Thoracic aorta (tissue), 2 donors: Measurements from ENCODE around the gene ULBP3. TPM values are rescaled to one million over a fixed set of nuclear protein-coding genes. Genes with fewer than 3 reads are reported as not detected.

Experiments
- ATAC-seq: fragments of 150-250 bp; one replicate; pipeline ENCODE4 v1.8.0; 2017; ENCODE audit warnings: low read depth; ENCODE audit not compliant: insufficient number of reproducible peaks, low FRiP score
- DNase-seq: peaks from one replicate; pipeline ENCODE4 v3.0.0-alpha.2; 2020; ENCODE audit warnings: low spot score
- H3K27ac ChIP-seq, 2 donors: fragments of 200-600 bp; sonication (generic); 1 replicate in 1 of 2; 2 replicates in 1 of 2; pipeline ENCODE4 v1.5.1; 2016; ENCODE audit warnings: mild to moderate bottlenecking in 2 of 2, moderate library complexity in 2 of 2
- H3K27me3 ChIP-seq: fragments of 200-600 bp; sonication (generic); replicated peaks from 2 replicates; pipeline ENCODE4 v1.6.0; 2016; ENCODE audit warnings: mild to moderate bottlenecking; ENCODE audit not compliant: insufficient read depth
- H3K36me3 ChIP-seq: fragments of 200-600 bp; sonication (generic); one replicate; pipeline ENCODE4 v1.5.1; 2016
- H3K4me1 ChIP-seq, 2 donors: fragments of 200-600 bp; sonication (generic); 1 replicate in 1 of 2; 2 replicates in 1 of 2; pipeline versions ENCODE4 v1.5.1 to v1.6.0; 2016; ENCODE audit warnings: low read depth in 2 of 2, mild to moderate bottlenecking in 1 of 2; ENCODE audit not compliant: control insufficient read depth in 1 of 2
- H3K4me3 ChIP-seq: fragments of 200-600 bp; sonication (generic); 2 replicates; pipeline ENCODE4 v1.5.1; 2016; ENCODE audit warnings: mild to moderate bottlenecking
- H3K9me3 ChIP-seq: fragments of 200-600 bp; sonication (generic); 2 replicates; pipeline ENCODE4 v1.5.1; 2016
- CTCF ChIP-seq: fragments of 200-600 bp; sonication (generic); IDR thresholded peaks from one replicate; pipeline ENCODE4 v1.5.1; 2019; ENCODE audit warnings: antibody characterized with exemption
- total RNA-seq, 2 donors: library from RNA; depleted of rRNA; stranded (reverse); fragments of >200 nt; gene quantifications; one replicate each; pipeline versions ENCODE4 v1.1.0 to v1.2.3, GENCODE V29; 2016

Gene ULBP3
- total RNA-seq, 2 donors from 2014 or later, result 0.78 to 3.0 TPM

- no peaks in the 10 kb centered on the region for H3K9me3 ChIP-seq
- ATAC-seq (no peak), DNase-seq (no peak)
- TF ChIP-seq CTCF, result no peak
- H3K27me3 ChIP-seq, result no peaks in the 10 kb centered on the region
- no peak overlapping the region for H3K27ac ChIP-seq
- H3K4me1 ChIP-seq, result no peaks in the 10 kb centered on the region
- H3K36me3 ChIP-seq, result no peaks in the 10 kb centered on the region
- no peak overlapping the region for H3K4me3 ChIP-seq
These were observed 29.2 kb upstream of the ULBP3 start for GRCh38 chr6:150098155-150098554.

GRCh38 chr6:150093397-150093796 is 24.5 kb upstream of the ULBP3 start:
- H3K36me3 ChIP-seq, result no peaks in the 10 kb centered on the region
- H3K27me3 ChIP-seq, result no peaks in the 10 kb centered on the region
- ATAC-seq (no peak), DNase-seq (no peak)
- no peaks in the 10 kb centered on the region for H3K4me1 ChIP-seq
- H3K4me3 ChIP-seq, result no peak overlapping the region
- no peak overlapping the region for H3K27ac ChIP-seq
- TF ChIP-seq CTCF, result no peak
- H3K9me3 ChIP-seq, result no peaks in the 10 kb centered on the region

- Histone ChIP-seq H3K27me3 (no peaks in the 10 kb centered on the region), H3K4me1 (no peaks in the 10 kb centered on the region), H3K36me3 (no peaks in the 10 kb centered on the region), H3K9me3 (no peaks in the 10 kb centered on the region), H3K27ac (no peak overlapping the region), H3K4me3 (no peak overlapping the region)
- ATAC-seq, result no peak
- TF ChIP-seq CTCF, result no peak
- DNase-seq, result no peak
These were observed 22.6 kb upstream of the ULBP3 start for GRCh38 chr6:150091476-150091875.

- ATAC-seq (no peak), DNase-seq (no peak)
- Histone ChIP-seq H3K4me1 (no peaks in the 10 kb centered on the region), H3K27me3 (no peaks in the 10 kb centered on the region), H3K36me3 (no peaks in the 10 kb centered on the region), H3K27ac (no peak overlapping the region), H3K9me3 (no peaks in the 10 kb centered on the region), H3K4me3 (no peak overlapping the region)
- TF ChIP-seq CTCF, result no peak
These were observed 21.4 kb upstream of the ULBP3 start for GRCh38 chr6:150090328-150090727.

- Histone ChIP-seq H3K4me1 (no peaks in the 10 kb centered on the region), H3K27me3 (no peaks in the 10 kb centered on the region), H3K9me3 (no peaks in the 10 kb centered on the region), H3K27ac (no peak overlapping the region), H3K4me3 (no peak overlapping the region), H3K36me3 (no peaks in the 10 kb centered on the region)
- no peak for DNase-seq
- ATAC-seq, result no peak
- TF ChIP-seq CTCF, result no peak
These were observed 19.7 kb upstream of the ULBP3 start for GRCh38 chr6:150088481-150089154.
